H1 (cell line): ENCODE measurements around the gene GFOD1. TPM values are rescaled to one million over a fixed set of nuclear protein-coding genes. Genes with fewer than 3 reads are reported as not detected.

ENCODE experiments used
- CTCF ChIA-PET: fragments of 300-600 bp; sonication (Branson Sonifier 250); formaldehyde crosslinking; loops from one replicate; lab custom pipeline; 2021; ENCODE audit not compliant: partially characterized antibody; lab: Charles Lee
- POLR2A ChIA-PET: fragments of 300-600 bp; sonication (Branson Sonifier 250); formaldehyde crosslinking; loops from one replicate; lab custom pipeline; 2021; ENCODE audit warnings: inconsistent platforms; ENCODE audit not compliant: partially characterized antibody; lab: Charles Lee
- DNase-seq, 2 experiments: peaks; one replicate each; pipeline versions ENCODE4 v3.0.0 to v3.0.0-alpha.2; 2010 to 2022; ENCODE audit warnings: low spot score in 2 of 2, low read depth in 1 of 2, mixed read lengths in 1 of 2
- FAIRE-seq: peaks from 2 replicates; lab custom pipeline; 2011; peaks lifted over from hg19 to GRCh38; lab: Jason Lieb, UNC
- H2AFZ ChIP-seq: 2 replicates; pipeline ENCODE4 v1.8.1; 2012; ENCODE audit warnings: low read length, inconsistent platforms
- H2AK5ac ChIP-seq: 2 replicates; pipeline ENCODE4 v1.6.1; 2013; ENCODE audit warnings: low read depth, low read length
- H2BK120ac ChIP-seq: replicated peaks from 2 replicates; pipeline ENCODE3; 2013; ENCODE audit warnings: low read depth, low read length, inconsistent platforms
- H2BK12ac ChIP-seq: 2 replicates; pipeline ENCODE4 v1.6.1; 2013; ENCODE audit warnings: low read depth, low read length
- H2BK15ac ChIP-seq: 2 replicates; pipeline ENCODE4 v1.6.1; 2013; ENCODE audit warnings: low read length
- H2BK20ac ChIP-seq: 2 replicates; pipeline ENCODE4 v1.6.1; 2013; ENCODE audit warnings: low read length
- H2BK5ac ChIP-seq: 2 replicates; pipeline ENCODE4 v1.6.1; 2013; ENCODE audit warnings: low read depth, low read length
- H3K14ac ChIP-seq: 2 replicates; pipeline ENCODE4 v1.6.1; 2013; ENCODE audit warnings: inconsistent platforms; ENCODE audit not compliant: insufficient read length
- H3K18ac ChIP-seq: 2 replicates; pipeline ENCODE4 v1.6.1; 2013; ENCODE audit warnings: low read length; ENCODE audit errors: extremely low read depth
- H3K23ac ChIP-seq: 2 replicates; pipeline ENCODE4 v1.6.1; 2013; ENCODE audit warnings: inconsistent platforms; ENCODE audit not compliant: insufficient read length
- H3K23me2 ChIP-seq: 2 replicates; pipeline ENCODE4 v1.6.1; 2013; ENCODE audit warnings: low read depth, low read length
- H3K27ac ChIP-seq: 2 replicates; pipeline ENCODE4 v1.6.1; 2011; ENCODE audit warnings: low read depth, low read length, inconsistent platforms
- H3K27me3 ChIP-seq, 4 experiments: replicated peaks in 1 of 4; 1 replicate in 1 of 4; 2 replicates in 3 of 4; pipeline versions ENCODE4 v1.6.1 to v1.8.1; 2011 to 2013; ENCODE audit warnings: low read length in 3 of 4, mild to moderate bottlenecking in 3 of 4, inconsistent platforms in 2 of 4, mixed read lengths in 2 of 4, moderate library complexity in 1 of 4; ENCODE audit not compliant: control insufficient read depth in 3 of 4, insufficient read depth in 3 of 4; ENCODE audit errors: extremely low read depth in 1 of 4
- H3K36me3 ChIP-seq, 4 experiments: 2 replicates each; pipeline versions ENCODE4 v1.6.1 to v1.8.1; 2011 to 2013; ENCODE audit warnings: mild to moderate bottlenecking in 4 of 4, low read length in 3 of 4, moderate library complexity in 2 of 4, control low read depth in 1 of 4, inconsistent platforms in 1 of 4; ENCODE audit not compliant: insufficient read depth in 4 of 4, control insufficient read depth in 2 of 4
- H3K4ac ChIP-seq: replicated peaks from 2 replicates; pipeline ENCODE3; 2013; ENCODE audit warnings: low read length, low read depth, mixed read lengths, inconsistent platforms; ENCODE audit not compliant: insufficient read length
- H3K4me1 ChIP-seq, 4 experiments: replicated peaks in 1 of 4; 1 replicate in 1 of 4; 2 replicates in 3 of 4; pipeline versions ENCODE4 v1.6.1 to v1.8.1; 2011 to 2013; ENCODE audit warnings: low read length in 3 of 4, inconsistent platforms in 2 of 4, mixed read lengths in 1 of 4; ENCODE audit not compliant: insufficient read depth in 4 of 4, control insufficient read depth in 3 of 4
- H3K4me2 ChIP-seq, 2 experiments: 2 replicates each; pipeline versions ENCODE4 v1.6.1 to v1.8.1; 2011 to 2013; ENCODE audit warnings: low read depth in 2 of 2, low read length in 2 of 2, control low read depth in 1 of 2, inconsistent platforms in 1 of 2, mild to moderate bottlenecking in 1 of 2; ENCODE audit not compliant: insufficient read depth in 1 of 2
- H3K4me3 ChIP-seq, 4 experiments: fragments of 200-600, 300-600 bp in 1 of 4; sonication (generic), shearing (Covaris generic), sonication (Bioruptor Twin) in 1 of 4; 2 replicates each; pipeline versions ENCODE4 v1.5.1 to v1.8.1; 2011 to 2016; ENCODE audit warnings: low read length in 4 of 4, low read depth in 3 of 4, control low read depth in 2 of 4, inconsistent platforms in 2 of 4, mild to moderate bottlenecking in 2 of 4, mixed read lengths in 1 of 4, moderate library complexity in 1 of 4; ENCODE audit not compliant: insufficient read depth in 2 of 4; ENCODE audit errors: extremely low read depth in 1 of 4
- H3K56ac ChIP-seq: replicated peaks from 2 replicates; pipeline ENCODE3; 2013; ENCODE audit warnings: low read depth, mild to moderate bottlenecking, mixed read lengths, low read length, inconsistent platforms; ENCODE audit not compliant: insufficient read length
- H3K79me1 ChIP-seq: 2 replicates; pipeline ENCODE4 v1.6.1; 2013; ENCODE audit warnings: low read depth, low read length, control low read depth
- H3K79me2 ChIP-seq, 2 experiments: 2 replicates each; pipeline versions ENCODE4 v1.6.1 to v1.8.1; 2012 to 2013; ENCODE audit warnings: low read length in 2 of 2, mild to moderate bottlenecking in 2 of 2, inconsistent platforms in 1 of 2; ENCODE audit not compliant: insufficient read depth in 2 of 2, control insufficient read depth in 1 of 2
- H3K9ac ChIP-seq, 4 experiments: replicated peaks in 1 of 4; 1 replicate in 1 of 4; 2 replicates in 3 of 4; pipeline versions ENCODE4 v1.6.1 to v1.8.1; 2011 to 2013; ENCODE audit warnings: low read depth in 3 of 4, low read length in 3 of 4, control low read depth in 2 of 4, mild to moderate bottlenecking in 2 of 4, moderate library complexity in 2 of 4, inconsistent platforms in 1 of 4; ENCODE audit errors: extremely low read depth in 1 of 4
- H3K9me3 ChIP-seq, 2 experiments: 2 replicates each; pipeline versions ENCODE4 v1.6.1 to v1.8.1; 2012 to 2013; ENCODE audit warnings: mild to moderate bottlenecking in 2 of 2, moderate library complexity in 2 of 2, control low read depth in 1 of 2, inconsistent platforms in 1 of 2, low read depth in 1 of 2, low read length in 1 of 2, mixed read lengths in 1 of 2; ENCODE audit not compliant: insufficient read depth in 2 of 2
- H4K20me1 ChIP-seq, 2 experiments: replicated peaks in 1 of 2; 2 replicates each; pipeline versions ENCODE3 to v1.8.1; 2011 to 2013; ENCODE audit warnings: inconsistent platforms in 2 of 2, low read length in 2 of 2, mild to moderate bottlenecking in 1 of 2; ENCODE audit not compliant: insufficient read depth in 2 of 2, control insufficient read depth in 1 of 2
- H4K5ac ChIP-seq: 2 replicates; pipeline ENCODE4 v1.6.1; 2013; ENCODE audit warnings: low read length, low read depth, mixed read lengths, inconsistent platforms; ENCODE audit not compliant: insufficient read length
- H4K8ac ChIP-seq: 2 replicates; pipeline ENCODE4 v1.8.0; 2013; ENCODE audit warnings: mild to moderate bottlenecking, moderate library complexity, low read length, inconsistent platforms; ENCODE audit not compliant: insufficient read depth; ENCODE audit errors: extremely low read depth
- H4K91ac ChIP-seq: replicated peaks from 2 replicates; pipeline ENCODE3; 2013; ENCODE audit warnings: low read length, mixed read lengths, inconsistent platforms; ENCODE audit not compliant: insufficient read length
- CEBPB ChIP-seq: IDR thresholded peaks from 2 replicates; pipeline ENCODE4 v1.6.1; 2012; ENCODE audit warnings: low read depth, low read length
- CHD2 ChIP-seq: IDR thresholded peaks from 2 replicates; pipeline ENCODE4 v1.6.1; 2012; ENCODE audit warnings: low read length, improper control_type of control experiment
- HDAC6 ChIP-seq: IDR thresholded peaks from one replicate; pipeline ENCODE4 v1.7.1; 2012; ENCODE audit warnings: low read depth, mild to moderate bottlenecking, inconsistent platforms, low read length, moderate library complexity
- RNF2 ChIP-seq: fragments of 200-900, 300-1000 bp; sonication (generic); IDR thresholded peaks from 2 replicates; pipeline ENCODE4 v1.7.1; 2016; ENCODE audit warnings: borderline replicate concordance, low read depth, mild to moderate bottlenecking, antibody characterized with exemption, low read length; ENCODE audit not compliant: poor library complexity, severe bottlenecking; ENCODE audit errors: missing control alignments
- SP4 ChIP-seq: IDR thresholded peaks from 2 replicates; pipeline ENCODE4 v1.6.1; 2012; ENCODE audit warnings: low read length, inconsistent platforms
- WGBS, 2 experiments: shearing (Covaris generic) in 1 of 2; methylation state at CpG; one replicate each; pipeline versions ENCODE4 v1.1.6 to v1.1.7; 2013 to 2015; ENCODE audit warnings: low lambda C conversion rate in 2 of 2, mixed read lengths in 2 of 2, inconsistent platforms in 1 of 2, low coverage in 1 of 2, missing lambda C conversion rate in 1 of 2; ENCODE audit not compliant: insufficient replicate concordance in 2 of 2, insufficient coverage in 1 of 2, insufficient read length in 1 of 2; ENCODE audit errors: extremely low coverage in 1 of 2, missing lambda C conversion rate in 1 of 2; 5-methylcytosine and 5-hydroxymethylcytosine counted together
- polyA plus RNA-seq, 7 experiments: library from polyadenylated mRNA; depleted of rRNA in 3 of 7; stranded (reverse) in 5 of 7; unstranded in 2 of 7; fragments of >200 nt in 5 of 7; fragments of 200-250 nt in 2 of 7; gene quantifications; 1 replicate in 5 of 7; 2 replicates in 1 of 7; 4 replicates in 1 of 7; pipeline versions ENCODE4 v1.2.1 to v1.2.3, GENCODE V29; 2011 to 2013; ENCODE audit warnings: missing spikeins in 2 of 7, mixed read lengths in 2 of 7
- total RNA-seq: library from RNA; stranded (reverse); fragmentation: NEBNext Ultra II Directional; extraction: Animal tissue kit (Norgen Biotek cat#: 25700); gene quantifications from 2 replicates; pipeline ENCODE4 v1.2.1, GENCODE V29; 2021

Gene GFOD1
- total and polyA plus RNA-seq, 2 of the 8 experiments (the other 6 are each of a cell fraction or from before 2014, with no cell fraction given) = 2.5 to 8.8 TPM

DNA sequence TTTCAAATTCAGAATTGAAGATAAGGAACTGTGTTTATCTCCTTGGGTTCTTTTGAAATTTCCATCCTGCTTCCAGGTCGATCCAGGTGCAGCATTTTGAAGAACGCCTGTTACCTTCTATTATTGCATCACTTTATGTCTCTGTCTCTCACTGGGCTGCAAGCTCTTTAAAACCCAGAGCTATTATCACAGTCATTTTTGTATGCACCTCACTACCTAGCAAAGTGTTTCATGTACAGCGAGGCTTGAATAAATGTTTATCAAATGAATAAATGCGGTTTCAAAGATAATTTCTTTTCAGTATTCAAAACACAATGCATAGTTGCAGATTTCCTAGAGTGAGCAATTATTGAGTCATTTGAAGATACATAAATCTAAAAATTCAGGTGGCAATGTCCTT, 34.2 kb downstream of the GFOD1 start:
- H4K20me1 ChIP-seq = no peaks in the 10 kb centered on the region
- no peaks in the 10 kb centered on the region for H3K36me3 ChIP-seq
- no peak overlapping the region for H2AFZ ChIP-seq
- no peak overlapping the region for H3K4me3 ChIP-seq
- no peak overlapping the region for H4K8ac ChIP-seq
- no peak for DNase-seq
- H4K91ac ChIP-seq = no peak overlapping the region
- H3K4ac ChIP-seq = no peak overlapping the region
- no peak overlapping the region for H2BK12ac ChIP-seq
- H3K79me1 ChIP-seq = peaks cover 3% of the 10 kb centered on the region; the same call in 1 of the 2 replicates
- no peak overlapping the region for H3K14ac ChIP-seq
- no peak overlapping the region for H3K4me2 ChIP-seq
- no peak overlapping the region for H2BK20ac ChIP-seq
- H4K5ac ChIP-seq = no peak overlapping the region
- H3K27ac ChIP-seq = no peak overlapping the region
- H3K79me2 ChIP-seq = no peaks in the 10 kb centered on the region; a peak in 1 of 4 replicates
- no peak overlapping the region for H3K9ac ChIP-seq
- no peaks in the 10 kb centered on the region for H3K23me2 ChIP-seq
- no peak overlapping the region for H3K18ac ChIP-seq
- ChIA-PET POLR2A (interaction anchor here (1.4 kb wide), 1 partner anchor 33 kb away, joined by 3 read pairs; no protein-coding TSS in a partner anchor), CTCF (interaction anchor here (0.5 to 2.9 kb wide), 16 partner anchors 8 to 179 kb away, joined by 3 to 10 read pairs (median 4); partner anchors contain the start of gene NOL7)
- H3K9me3 ChIP-seq = no peaks in the 10 kb centered on the region
- H2AK5ac ChIP-seq = no peak overlapping the region
- H2BK5ac ChIP-seq = no peak overlapping the region
- no peak overlapping the region for H2BK120ac ChIP-seq
- WGBS, 2 experiments = 86% methylated on average over 4 of the region's 4 CpGs; no CpG with 5 or more reads in 1 of the 2 experiments
- no peaks in the 10 kb centered on the region for H3K27me3 ChIP-seq
- peaks cover 0 to 11% (median 1%) of the 10 kb centered on the region in 4 experiments; a peak in 1 of 7 replicates for H3K4me1 ChIP-seq
- H2BK15ac ChIP-seq = no peak overlapping the region
- H3K23ac ChIP-seq = no peak overlapping the region
- H3K56ac ChIP-seq = no peak overlapping the region
- no peak for TF ChIP-seq RNF2
- peak; percentile 61; the same call in 1 of the 2 replicates for TF ChIP-seq CEBPB
- no peak for TF ChIP-seq CHD2
- no peak for TF ChIP-seq SP4
- TF ChIP-seq HDAC6 = no peak
- no peak for FAIRE-seq
